Ovary (tissue), 9 donors: ENCODE results near the gene TTLL6. TPM values are rescaled to one million over a fixed set of nuclear protein-coding genes. Genes with fewer than 3 reads are reported as not detected.

ENCODE experiments used
- DNase-seq, 5 donors: peaks; one replicate each; pipeline ENCODE4 v3.0.0-alpha.2; 2019 to 2020
- H3K27ac ChIP-seq, 2 donors: fragments of 200-600 bp; one replicate each; pipeline versions ENCODE4 v1.5.1 to v1.8.0; 2019 to 2022
- H3K27me3 ChIP-seq: fragments of 200-600 bp; one replicate; pipeline ENCODE4 v1.8.0; 2022
- H3K36me3 ChIP-seq: fragments of 200-600 bp; sonication (generic); one replicate; pipeline ENCODE4 v1.5.1; 2019
- H3K4me1 ChIP-seq: one replicate; pipeline ENCODE4 v1.8.1; 2013; ENCODE audit warnings: mild to moderate bottlenecking, moderate library complexity; ENCODE audit not compliant: insufficient read depth
- H3K4me3 ChIP-seq: fragments of 200-600 bp; sonication (generic); one replicate; pipeline ENCODE4 v1.5.1; 2017
- H3K9me3 ChIP-seq, 2 donors: fragments of 200-600 bp in 1 of 2; sonication (generic) in 1 of 2; one replicate each; pipeline versions ENCODE4 v1.5.1 to v1.8.1; 2013 to 2019; ENCODE audit warnings: mild to moderate bottlenecking in 1 of 2, moderate library complexity in 1 of 2
- CTCF ChIP-seq, 3 donors: fragments of 450-650 bp in 2 of 3; fragments of 200-600 bp in 1 of 3; IDR thresholded peaks; one replicate each; pipeline versions ENCODE4 v1.5.1 to v1.8.0; 2016 to 2022; ENCODE audit warnings: antibody characterized with exemption in 3 of 3, mild to moderate bottlenecking in 1 of 3
- EP300 ChIP-seq: sonication (generic); formaldehyde crosslinking; IDR thresholded peaks from one replicate; pipeline ENCODE4 v1.6.1; 2017; ENCODE audit warnings: antibody characterized with exemption
- POLR2A ChIP-seq: fragments of 450-650 bp; IDR thresholded peaks from one replicate; pipeline ENCODE4 v1.6.1; 2017; ENCODE audit warnings: antibody characterized with exemption, mild to moderate bottlenecking, moderate library complexity
- WGBS, 3 donors: extraction: QIAGEN DNeasy Blood & Tissue Kit in 1 of 3; methylation state at CpG; one replicate each; pipeline versions ENCODE4 v1.1.5 to v1.1.7; 2013 to 2017; 5-methylcytosine and 5-hydroxymethylcytosine counted together
- intact Hi-C, 4 donors: fragments of 100-400 bp; cut with DNase I; formaldehyde crosslinking; loops; one replicate each; pipeline versions ENCODE4 v1.11.0 to v1.15.1; 2022 to 2023
- polyA plus RNA-seq, 2 donors: library from polyadenylated mRNA; stranded (reverse); fragments of 200-250 nt in 1 of 2; fragments of 350-450 nt in 1 of 2; fragmentation: Illumina TruSeq in 1 of 2; extraction: RNeasy Lipid Tissue Mini Kit (QIAGEN cat#74804) in 1 of 2; gene quantifications; one replicate each; pipeline ENCODE4 v1.2.3, GENCODE V29; 2013 to 2014
- total RNA-seq, 7 donors: library from RNA; depleted of rRNA in 2 of 7; stranded (reverse); fragments of >200 nt in 2 of 7; fragmentation: NEBNext Ultra II Directional in 3 of 7; extraction: Animal tissue kit (Norgen Biotek cat#: 25700) in 3 of 7; gene quantifications; one replicate each; pipeline versions ENCODE4 v1.1.0 to v1.2.4, GENCODE V29; 2016 to 2023
- donor health status: DM: no; HTN: no; CAD: no; lungs with moderate emphysema.
- donor health status: DM: no; HTN: no; CAD: no.
- donor health status: Bipolar disorder and iron deficiency.
- donor health status: DM: yes; HTN: yes; CAD: no.
- donor health status: DM: no; HTN: no; CAD: no.
- donor health status: DM: yes; HTN: yes; CAD: no.

Gene TTLL6
- total and polyA plus RNA-seq, 9 donors: 0.06 to 3.8 (median 0.44) TPM; not detected in 3

GRCh38 chr17:48767263-48767774 lies 49.7 kb downstream of the TTLL6 start:
- H3K4me1 ChIP-seq: no peaks in the 10 kb centered on the region
- no peak overlapping the region for H3K4me3 ChIP-seq
- no peak for DNase-seq
- no peaks in the 10 kb centered on the region for H3K27me3 ChIP-seq
- no peaks in the 10 kb centered on the region for H3K36me3 ChIP-seq
- intact Hi-C loops: no loop called here
- no peak overlapping the region for H3K27ac ChIP-seq
- TF ChIP-seq EP300 (no peak), CTCF (IDR thresholded peaks at IDR 0.05) (no peak), POLR2A (no peak)
- H3K9me3 ChIP-seq: no peaks in the 10 kb centered on the region
- 66 to 89% (median 73%) methylated on average over 4 of the region's 4 CpGs for WGBS, 3 donors

- 71 to 85% (median 77%) methylated on average over 6 of the region's 6 CpGs for WGBS, 3 donors
- intact Hi-C loops: no loop called here
- TF ChIP-seq EP300 (no peak), POLR2A (no peak), CTCF (IDR thresholded peaks at IDR 0.05) (no peak)
- no peaks in the 10 kb centered on the region for H3K27me3 ChIP-seq
- no peaks in the 10 kb centered on the region for H3K9me3 ChIP-seq
- DNase-seq: no peak
- H3K27ac ChIP-seq: no peak overlapping the region
- no peak overlapping the region for H3K4me3 ChIP-seq
- H3K36me3 ChIP-seq: no peaks in the 10 kb centered on the region
- no peaks in the 10 kb centered on the region for H3K4me1 ChIP-seq
Measured at GRCh38 chr17:48761114-48761513, 55.9 kb downstream of the TTLL6 start.

- Histone ChIP-seq H3K4me1 (no peaks in the 10 kb centered on the region), H3K36me3 (no peaks in the 10 kb centered on the region), H3K9me3 (no peaks in the 10 kb centered on the region), H3K27ac (no peak overlapping the region), H3K27me3 (no peaks in the 10 kb centered on the region), H3K4me3 (no peak overlapping the region)
- TF ChIP-seq CTCF (IDR thresholded peaks at IDR 0.05) (no peak), EP300 (no peak), POLR2A (no peak)
- 8 to 16% (median 11%) methylated on average over 4 of the region's 4 CpGs for WGBS, 3 donors
- peak in 1 of 5 donors; percentile 42 for DNase-seq
- intact Hi-C loops: no loop called here
Measured at GRCh38 chr17:48760411-48760810, 56.6 kb downstream of the TTLL6 start.

- DNase-seq: no peak
- Histone ChIP-seq H3K27ac (no peak overlapping the region), H3K4me3 (no peak overlapping the region), H3K9me3 (no peaks in the 10 kb centered on the region), H3K4me1 (no peaks in the 10 kb centered on the region), H3K27me3 (no peaks in the 10 kb centered on the region), H3K36me3 (no peaks in the 10 kb centered on the region)
- TF ChIP-seq POLR2A: no peak
- no peak for TF ChIP-seq EP300
- no peak for TF ChIP-seq CTCF (IDR thresholded peaks at IDR 0.05)
- intact Hi-C loops: no loop called here
Measured at GRCh38 chr17:48759288-48759687, 57.7 kb downstream of the TTLL6 start.
